ENCODE results near the gene NAALAD2.
"Not testable (repeated sequence)": the region's sequence is repeated elsewhere in the genome, so short reads cannot be mapped to it uniquely, and the experiment has no call there.

Gene NAALAD2

DNA sequence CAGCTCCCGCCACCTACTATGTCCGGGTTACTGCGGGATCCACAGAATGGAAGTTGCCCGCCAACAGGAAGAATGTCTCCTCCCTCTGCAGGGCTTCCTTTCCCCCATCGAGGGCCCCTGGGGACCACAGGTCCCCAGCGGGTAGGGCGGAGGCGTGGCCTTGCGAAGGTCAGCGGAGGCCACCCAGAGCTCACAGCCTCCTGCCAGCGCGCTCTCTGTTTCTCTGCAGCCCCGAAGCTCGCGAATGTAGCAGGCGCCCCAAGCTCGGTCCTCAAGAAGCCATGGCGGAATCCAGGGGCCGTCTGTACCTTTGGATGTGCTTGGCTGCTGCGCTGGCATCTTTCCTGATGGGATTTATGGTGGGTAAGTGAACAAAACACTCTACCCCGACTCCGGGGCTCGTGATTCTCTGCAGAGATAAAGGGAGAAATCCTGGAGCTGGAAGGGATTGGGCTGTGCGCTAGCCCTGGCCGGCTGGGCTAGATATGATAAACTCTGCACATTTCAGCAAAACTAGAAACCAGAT, at the start of gene NAALAD2:
NAALAD2 (plus strand) TSS at position 186 of the 526 bp plus-strand sequence; CDS start at position 282, 96 bp downstream.
- no peak for DNase-seq

DNA sequence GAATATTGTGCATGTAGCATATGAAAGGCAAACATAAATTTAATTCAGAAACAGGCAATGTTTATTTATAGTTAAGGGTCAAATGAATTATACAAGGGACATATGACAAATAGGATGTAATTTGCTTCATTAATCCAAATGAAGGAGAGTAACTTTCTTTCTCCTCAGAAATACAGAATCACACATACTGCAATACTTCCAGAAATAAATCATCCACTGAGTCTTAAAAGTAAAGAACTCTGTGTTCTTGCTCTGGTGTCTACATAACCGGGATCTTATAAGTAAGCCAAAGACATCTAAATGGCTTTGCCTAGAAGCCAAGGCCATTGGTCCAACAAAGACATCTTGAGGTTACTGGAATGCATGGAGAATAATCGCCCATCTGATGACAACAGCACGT, 48.8 kb upstream of the NAALAD2 start, which contains the start of gene UBTFL1:
UBTFL1 (plus strand) TSS at position 301 of the 400 bp plus-strand sequence; CDS start at position 301, 0 bp downstream.
- not testable (repeated sequence) for DNase-seq

DNA sequence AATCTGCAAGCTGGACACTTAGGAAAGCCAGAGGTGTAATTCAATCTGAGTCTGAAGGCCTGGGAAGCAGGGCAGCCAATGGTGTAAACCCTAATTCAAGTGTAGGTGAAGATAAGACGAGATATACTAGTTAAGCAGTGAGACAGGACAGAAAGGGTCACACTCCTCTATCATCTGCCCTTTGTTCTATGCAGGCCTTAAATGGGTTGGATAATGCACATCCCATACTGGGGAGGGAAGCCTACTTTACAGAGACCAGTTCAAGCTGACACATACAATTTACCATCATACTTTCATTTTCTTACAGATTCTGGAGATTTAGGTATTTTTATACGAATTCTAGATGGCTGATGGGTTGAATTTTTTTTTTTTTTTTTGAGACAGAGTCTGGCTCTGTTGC, 45.7 kb upstream of the NAALAD2 start:
- not testable (repeated sequence) for DNase-seq

DNA sequence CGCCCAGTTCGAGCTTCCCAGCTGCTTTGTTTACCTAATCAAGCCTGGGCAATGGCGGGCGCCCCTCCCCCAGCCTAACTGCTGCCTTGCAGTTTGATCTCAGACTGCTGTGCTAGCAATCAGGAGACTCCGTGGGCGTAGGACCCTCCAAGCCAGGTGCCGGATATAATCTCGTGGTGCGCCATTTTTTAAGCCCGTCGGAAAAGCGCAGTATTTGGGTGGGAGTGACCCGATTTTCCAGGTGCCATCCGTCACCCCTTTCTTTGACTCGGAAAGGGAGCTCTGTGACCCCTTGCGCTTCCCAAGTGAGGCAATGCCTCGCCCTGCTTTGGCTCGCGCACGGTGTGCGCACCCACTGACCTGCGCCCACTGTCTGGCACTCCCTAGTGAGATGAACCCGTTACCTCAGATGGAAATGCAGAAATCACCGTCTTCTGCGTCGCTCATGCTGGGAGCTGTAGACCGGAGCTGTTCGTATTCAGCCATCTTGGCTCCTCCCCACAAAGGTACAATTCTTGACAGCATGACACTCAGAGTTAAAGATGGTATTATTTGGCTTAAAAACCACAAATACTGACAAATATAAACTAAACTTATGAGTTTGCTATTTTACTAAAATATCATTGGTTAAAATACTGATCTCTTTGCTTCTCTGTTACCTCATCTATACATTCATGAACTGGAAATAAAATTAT, 39.1 kb upstream of the NAALAD2 start:
- DNase-seq: not testable (repeated sequence)

DNA sequence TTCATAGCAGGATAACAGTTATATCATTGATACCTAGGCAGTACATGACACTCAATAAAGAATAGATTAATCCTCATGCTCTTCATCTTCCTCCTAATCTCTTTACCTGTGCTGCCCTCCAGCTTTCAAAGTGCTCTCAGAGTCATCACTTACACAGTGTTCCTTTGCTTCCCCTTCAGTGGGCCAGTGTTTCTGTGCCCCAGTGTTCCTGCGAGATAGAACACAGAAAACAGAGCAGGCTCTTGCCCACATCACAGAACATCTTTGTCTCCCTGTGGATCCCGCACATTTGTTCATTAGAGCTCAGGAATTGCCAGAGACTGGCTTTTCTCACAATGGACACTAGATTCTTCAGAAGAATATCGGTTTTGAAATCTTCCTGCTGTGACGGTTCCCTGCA, 36.2 kb upstream of the NAALAD2 start:
- not testable (repeated sequence) for DNase-seq

DNA sequence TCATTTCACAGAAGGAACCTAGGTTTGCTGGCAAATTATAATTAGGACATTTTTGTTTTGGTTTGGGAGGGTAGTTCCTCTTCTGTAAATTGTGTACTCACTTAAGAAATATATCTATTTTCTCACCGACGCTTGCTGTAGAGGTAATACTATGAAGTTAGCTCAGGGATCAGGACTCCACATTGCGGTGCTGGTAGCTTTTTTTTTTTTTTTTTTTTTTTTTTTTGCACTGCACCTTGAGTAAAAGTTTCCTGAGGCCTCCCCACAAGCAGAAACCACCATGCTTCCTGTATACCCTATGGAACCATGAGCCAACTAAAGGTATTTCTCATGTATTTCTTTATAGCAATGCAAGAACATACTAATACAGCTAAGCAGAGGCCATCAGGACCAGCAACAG, 34.0 kb upstream of the NAALAD2 start:
- no peak for DNase-seq

DNA sequence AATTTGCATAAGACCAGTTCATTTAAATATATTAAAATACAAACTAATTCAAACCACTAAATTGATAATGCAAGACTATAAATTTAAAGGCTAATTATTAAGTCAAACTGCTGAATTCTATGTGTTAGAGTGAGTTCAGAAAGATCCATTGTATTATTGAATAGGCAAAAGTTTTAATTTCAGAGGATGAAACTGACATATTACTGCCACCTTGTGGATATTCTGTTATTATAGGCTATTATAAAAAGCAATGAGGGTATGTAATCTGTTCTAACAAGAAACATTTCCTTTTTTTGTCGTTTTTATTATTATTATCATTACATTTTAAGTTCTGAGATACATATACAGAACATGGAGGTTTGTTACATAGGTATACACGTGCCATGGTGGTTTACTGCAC, 20.9 kb upstream of the NAALAD2 start:
- no peak for DNase-seq

DNA sequence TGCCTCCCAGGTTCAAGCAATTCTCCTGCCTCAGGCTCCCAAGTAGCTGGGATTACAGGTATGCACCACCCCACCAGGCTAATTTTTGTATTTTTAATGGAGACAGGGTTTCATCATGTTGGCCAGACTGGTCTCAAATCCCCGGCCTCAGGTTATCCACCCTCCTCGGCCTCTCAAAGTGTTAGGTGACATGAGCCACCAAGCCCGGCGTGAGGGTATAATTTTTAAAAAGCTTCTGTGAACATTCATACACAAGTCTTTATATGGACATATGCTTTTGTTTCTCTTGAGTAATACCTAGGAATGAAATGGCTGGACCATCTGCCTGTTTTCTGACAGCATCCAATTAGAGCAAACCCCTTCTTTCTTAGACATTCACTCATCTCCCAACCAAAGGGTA, 14.3 kb upstream of the NAALAD2 start:
- DNase-seq: no peak

DNA sequence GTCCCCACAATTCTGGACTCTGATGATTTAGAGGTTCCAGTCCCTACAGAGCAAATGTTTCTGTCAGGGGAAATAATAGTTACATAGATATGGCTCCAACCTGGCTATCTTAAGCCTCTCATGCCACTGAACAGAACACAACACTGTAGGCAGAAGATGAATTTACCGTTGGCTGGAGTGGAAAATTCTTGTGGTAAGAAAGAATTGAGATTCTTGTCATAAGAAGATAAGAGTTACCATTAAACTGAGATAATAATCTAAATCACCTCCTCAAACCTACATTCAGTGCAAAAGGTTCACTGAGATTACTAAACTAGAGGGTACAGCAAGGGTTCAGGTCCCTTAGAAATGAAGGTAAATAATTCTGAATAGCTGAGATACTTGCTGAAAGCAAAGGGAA, 10.1 kb upstream of the NAALAD2 start:
- DNase-seq: no peak

DNA sequence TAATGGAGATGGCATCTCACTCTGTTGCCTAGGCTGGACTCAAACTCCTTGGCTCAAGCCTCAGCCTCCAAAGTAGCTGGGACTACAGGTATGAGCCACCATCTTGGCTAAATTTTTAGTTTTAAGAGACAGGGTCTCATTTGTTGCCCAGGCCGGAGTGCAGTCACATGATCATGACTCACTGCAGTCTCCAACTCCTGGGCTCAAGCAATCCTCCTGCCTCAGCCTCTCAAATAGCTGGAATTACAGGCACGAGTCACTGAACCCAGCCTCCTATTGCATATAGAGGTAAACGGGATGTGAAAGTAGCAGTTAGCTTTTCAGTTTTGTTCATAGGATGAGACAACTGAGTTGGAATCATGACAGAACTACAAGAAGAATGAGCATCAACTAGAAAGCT, 9.5 kb upstream of the NAALAD2 start:
- DNase-seq: no peak

DNA sequence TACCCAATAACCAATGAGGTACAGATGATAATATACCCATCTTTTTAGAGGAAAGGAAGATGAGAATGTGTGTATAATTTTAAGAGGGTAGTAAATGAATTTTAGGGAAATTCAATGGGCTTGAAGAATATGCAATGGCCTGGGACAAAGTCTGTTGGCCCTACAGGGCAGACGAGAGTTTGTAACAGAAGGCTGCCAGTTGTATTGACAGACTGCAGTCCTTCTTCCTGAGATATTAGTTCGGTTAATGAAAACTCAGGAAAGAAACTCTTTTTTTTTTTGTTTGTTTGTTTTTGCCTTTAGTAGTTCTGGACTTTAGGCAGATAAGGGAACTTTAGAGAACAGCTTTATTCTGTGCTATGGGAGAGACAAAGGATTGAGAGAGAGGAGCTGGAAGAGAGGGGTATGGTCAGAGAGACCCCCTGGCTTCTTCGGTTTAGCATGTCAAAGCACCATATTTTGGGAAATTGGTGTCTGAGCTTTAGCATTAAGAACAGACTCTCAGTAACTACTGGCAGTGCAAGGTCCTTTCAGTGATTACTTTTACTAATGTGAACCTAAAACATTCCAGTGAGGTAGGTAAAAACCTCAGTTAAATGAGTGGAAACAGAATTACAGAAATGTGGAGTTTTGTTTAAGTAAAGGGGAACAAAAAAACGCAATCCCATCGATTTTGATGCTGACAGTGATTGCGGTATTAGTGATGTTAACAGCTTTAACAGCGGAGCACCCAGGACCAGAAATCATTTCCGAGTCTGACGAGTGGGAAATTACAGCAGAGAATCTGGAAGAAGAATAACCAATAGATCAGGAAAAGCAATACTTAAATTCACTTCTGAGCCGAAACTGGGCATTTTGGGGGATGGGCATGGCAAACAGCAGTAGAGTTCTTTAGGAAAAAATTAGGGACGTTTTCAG, 644 bp upstream of the NAALAD2 start:
- DNase-seq: no peak

DNA sequence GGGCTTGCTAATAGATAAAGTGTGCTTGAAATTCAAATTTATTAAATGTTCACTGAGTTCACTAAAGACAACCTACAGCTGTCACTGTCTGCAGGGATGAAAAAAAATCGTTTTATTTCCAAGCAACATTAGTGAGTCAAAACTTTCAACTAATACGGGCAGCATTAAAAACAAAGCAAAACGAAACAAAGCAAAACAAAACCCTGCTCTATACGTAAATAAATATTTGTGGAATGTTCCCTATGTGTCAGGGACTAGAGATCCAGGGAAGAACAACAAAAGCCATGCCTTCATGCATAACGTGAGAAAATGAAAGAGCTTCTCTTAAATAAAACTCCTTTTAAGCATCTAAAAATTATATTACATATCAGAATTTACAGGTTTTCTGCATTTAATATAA, 553 bp downstream of the NAALAD2 start:
- no peak for DNase-seq

DNA sequence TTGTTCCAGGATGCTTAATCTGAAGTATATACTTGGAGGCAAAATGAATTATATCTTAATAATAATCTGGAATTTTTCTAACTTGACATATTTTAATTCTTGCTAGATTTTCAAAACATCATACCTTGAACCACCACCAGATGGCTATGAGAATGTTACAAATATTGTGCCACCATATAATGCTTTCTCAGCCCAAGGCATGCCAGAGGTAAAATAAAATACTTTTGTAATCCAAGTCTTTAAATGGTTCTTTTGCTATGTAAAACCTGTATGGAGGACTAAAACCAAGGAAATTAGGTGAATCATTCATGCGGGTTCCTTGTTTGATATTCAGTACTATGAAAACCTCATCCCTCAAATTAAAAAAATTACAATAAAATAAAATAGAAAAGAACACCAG, 14.4 kb downstream of the NAALAD2 start:
- DNase-seq: no peak

DNA sequence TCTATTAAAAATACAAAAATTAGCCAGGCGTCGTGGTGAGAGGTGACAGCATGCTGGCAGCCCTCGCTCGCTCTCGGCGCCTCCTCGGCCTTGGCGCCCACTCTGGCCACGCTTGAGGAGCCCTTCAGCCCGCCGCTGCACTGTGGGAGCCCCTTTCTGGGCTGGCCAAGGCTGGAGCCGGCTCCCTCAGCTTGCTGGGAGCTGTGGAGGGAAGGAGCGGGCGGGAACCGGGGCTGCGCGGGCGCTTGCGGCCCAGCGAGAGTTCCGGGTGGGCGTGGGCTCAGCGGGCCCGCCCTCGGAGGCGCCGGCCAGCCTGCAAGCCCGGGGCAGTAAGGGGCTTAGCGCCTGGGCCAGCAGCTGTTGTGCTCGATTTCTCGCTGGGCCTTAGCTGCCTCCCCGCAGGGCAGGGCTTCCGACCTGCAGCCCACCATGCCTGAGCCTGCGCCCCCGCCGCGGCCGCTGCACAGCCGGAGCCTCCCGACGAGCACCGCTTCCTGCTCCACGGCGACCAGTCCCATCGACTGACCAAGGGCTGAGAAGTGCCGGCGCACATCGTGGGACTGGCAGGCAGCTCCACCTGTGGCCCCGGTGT, 32.6 kb downstream of the NAALAD2 start:
- not testable (repeated sequence) for DNase-seq

DNA sequence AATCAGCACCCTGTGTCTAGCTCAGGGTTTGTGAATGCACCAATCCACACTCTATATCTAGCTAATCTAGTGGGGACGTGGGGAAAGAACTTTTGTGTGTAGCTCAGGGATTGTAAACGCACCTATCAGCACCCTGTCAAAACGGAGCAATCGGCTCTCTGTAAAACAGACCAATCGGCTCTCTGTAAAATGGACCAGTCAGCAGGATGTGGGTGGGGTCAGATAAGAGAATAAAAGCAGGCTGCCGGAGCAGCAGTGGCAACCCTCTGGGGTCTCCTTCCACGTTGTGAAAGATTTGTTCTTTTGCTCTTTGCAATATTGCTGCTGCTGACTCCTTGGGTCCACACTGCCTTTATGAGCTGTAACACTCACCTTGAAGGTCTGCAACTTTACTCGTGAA, 33.2 kb downstream of the NAALAD2 start:
- not testable (repeated sequence) for DNase-seq

DNA sequence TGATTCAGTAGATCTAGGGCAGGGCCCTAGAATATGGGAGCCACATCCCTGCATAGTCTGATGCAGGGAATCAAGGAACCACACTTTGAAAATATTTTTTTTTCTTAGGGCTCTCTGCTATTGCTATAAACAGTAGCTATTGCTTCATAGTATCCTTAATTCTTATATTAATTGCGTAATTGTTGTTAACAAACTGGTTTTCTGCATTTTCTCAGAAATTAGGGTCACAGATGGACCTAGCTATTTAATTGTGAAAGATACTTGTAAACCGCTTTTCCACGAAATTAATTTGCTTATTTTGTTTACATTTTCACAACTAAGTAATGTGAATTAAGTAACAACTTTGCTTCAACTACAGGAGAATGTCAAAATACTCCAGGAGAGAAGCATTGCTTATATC, 34.1 kb downstream of the NAALAD2 start:
- DNase-seq: no peak

DNA sequence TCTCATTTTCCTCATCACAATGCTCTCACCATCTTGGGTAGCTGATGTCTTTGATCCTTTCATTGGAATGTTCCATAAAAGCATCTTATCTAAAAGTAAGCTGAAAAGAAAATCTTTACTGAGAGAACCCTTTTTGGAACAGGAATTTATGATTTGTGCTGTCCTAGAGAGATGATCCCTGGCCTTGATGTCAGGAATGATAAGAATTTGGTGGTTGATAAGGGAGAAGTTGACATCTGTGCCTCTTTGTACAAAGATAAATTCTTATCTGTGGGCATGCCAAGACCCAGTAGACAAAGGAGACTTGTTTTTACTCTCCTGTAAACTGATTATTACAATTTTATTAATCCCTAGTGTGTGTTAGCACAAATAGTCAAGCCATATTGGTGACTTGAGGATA, 36.9 kb downstream of the NAALAD2 start:
- DNase-seq: no peak

DNA sequence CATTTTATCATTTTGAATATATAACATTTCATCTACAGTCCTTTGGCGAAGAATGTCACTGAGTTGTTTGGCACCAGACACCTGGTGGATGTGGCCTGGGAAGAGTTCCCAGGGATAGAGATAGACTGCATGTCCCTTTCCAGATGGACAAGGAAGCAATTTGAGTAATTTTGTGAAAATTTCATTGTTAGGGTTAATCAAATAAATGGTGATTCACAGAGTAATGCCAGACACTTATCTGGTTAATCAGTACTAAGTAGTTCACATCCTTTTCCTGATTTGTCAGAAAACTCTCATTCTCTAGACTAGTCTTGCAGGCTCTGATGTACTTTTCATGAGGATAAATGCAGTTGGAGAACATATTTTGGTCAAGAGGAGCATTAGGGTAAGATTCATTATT, 41.6 kb downstream of the NAALAD2 start:
- no peak for DNase-seq

DNA sequence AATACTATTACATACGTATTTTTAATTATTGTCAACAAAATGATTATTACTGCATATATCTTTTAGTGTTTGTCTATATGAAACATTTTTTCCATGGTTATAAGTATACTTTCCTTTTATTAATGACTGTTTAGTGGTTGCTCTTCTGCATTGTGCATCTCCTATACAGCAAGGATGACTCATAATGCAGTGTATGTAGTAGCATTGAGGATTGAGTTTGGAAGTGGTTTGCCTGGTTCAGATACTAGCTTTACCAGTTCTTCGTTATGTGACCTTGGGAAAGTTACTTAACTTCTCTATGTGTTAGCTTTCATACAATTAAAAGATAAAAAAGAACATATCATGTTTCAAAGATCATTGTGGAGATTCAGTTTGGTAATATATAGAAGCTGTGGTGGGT, 44.3 kb downstream of the NAALAD2 start:
- no peak for DNase-seq

DNA sequence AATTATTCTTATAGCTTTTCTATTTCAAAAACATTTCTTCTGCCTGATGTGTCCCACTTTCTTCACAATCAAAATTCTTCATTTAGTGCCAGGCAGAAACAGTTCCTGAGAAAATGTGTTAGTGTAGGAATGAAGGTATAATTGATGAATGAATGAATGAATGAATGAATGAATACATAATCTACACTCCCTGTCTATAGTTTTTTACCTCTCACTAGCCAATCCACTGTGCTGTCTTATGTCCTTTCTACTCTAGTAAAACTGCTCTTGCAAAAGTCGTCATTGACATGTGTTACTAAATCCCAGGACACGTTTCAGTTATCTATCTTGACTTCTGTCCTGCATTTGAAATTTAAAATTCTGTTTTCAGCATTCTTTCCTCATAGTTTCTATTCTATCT, 45.5 kb downstream of the NAALAD2 start:
- DNase-seq: no peak

DNA sequence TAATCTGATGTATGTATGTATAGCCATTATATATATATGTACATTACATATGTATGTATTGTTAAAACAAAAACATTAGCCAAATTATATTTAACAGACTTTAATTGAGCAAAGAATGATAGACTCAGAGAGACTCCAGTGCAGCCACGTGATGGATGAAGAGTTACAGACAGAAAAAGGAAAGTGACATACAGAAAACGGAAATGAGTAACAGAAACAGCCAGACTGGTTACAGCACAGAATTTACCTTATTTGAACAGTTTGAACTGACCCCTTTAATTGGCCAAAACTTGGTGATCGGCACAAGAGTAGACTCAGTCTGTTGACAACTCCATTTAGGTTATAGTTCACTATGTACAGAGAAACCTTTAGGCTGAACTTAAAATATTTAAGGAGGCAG, 53.4 kb downstream of the NAALAD2 start:
- DNase-seq: no peak

DNA sequence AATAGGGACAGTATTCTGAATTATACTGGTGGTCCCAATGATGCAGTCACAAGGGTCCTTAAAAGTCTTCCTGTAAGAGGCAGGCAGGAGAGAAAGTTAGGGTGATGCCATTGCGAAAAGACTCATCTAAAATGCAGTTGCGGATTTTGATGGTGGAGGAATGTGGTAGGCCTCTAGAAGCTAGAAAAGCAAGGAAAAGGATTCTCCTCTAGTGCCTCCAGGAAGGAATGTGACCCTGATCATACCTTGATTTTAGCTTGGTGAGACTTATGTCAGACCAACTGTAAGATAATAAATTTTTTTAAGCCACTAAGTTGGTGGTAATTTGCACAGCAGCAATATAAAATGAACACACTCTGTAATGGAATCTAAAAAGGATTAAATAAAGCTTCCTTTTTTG, 54.5 kb downstream of the NAALAD2 start:
- DNase-seq: no peak

DNA sequence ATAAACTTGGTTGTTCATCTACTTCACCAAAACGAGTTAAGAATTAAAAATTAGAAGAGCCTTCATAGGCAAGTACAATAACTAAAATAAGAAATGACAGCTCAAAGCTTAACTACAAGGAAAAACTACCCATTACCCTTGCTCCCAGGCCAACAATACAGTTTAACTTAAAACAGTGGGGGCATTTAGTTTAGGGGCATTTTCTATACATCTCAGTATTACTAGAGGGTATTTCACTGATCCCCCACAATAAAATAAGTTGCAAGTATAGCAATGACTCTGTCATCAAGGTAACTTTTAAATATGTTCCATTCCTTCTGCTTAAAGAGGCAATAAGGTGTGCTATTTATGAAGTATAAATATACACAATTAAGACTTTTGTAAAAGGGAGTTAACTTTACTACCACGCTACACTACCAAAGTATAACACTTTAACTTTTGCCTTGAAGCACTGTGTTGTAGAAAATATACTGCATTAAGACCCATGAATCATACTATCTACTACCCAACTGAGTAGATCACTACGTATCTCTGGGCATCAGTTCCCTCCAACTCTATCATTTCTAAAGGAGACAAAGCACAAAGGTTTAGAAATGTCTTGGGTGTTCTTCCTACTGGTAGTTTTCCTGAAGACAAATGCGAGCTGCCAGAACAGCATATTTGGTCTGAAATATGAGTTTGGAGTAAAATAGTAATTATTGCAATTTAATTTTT, 58.6 kb downstream of the NAALAD2 start:
- DNase-seq: no peak

Data from NCI-H1048 (cell line).